ENCODE measurements around the gene SPATS2. TPM values are rescaled to one million over a fixed set of nuclear protein-coding genes. Genes with fewer than 3 reads are reported as not detected.

SPATS2 gene
- total and polyA plus RNA-seq, 2 donors (not counting 3 experiments of a cell fraction or from before 2014, with no cell fraction given) = 55.8 to 66.5 TPM

GRCh38 chr12:49527361-49528130 lies 160.3 kb downstream of the SPATS2 start:
- no peaks in the 10 kb centered on the region for H3K9me3 ChIP-seq (replicated peaks; ENCODE audit: control insufficient read depth, insufficient read depth, low read length)
- peaks cover 4% of the 10 kb centered on the region for H3K4me1 ChIP-seq (ENCODE audit: control insufficient read depth, extremely low read depth, insufficient read depth, low read length)
- ChIA-PET POLR2A (no interaction called here), CTCF (interaction anchor here (1.2 to 1.5 kb wide), 4 partner anchors 14 to 180 kb away, joined by 3 to 5 read pairs (median 4); no protein-coding TSS in a partner anchor)
- intact Hi-C loops (cut with micrococcal nuclease) (no loop called here), dilution Hi-C loops (cut with MboI; ENCODE audit: extremely low pct_ligation_motif_present, low sequenced_read_pairs) (no loop called here)
- no peak overlapping the region for H3K9ac ChIP-seq (replicated peaks; ENCODE audit: extremely low read depth, insufficient read depth, low read length)
- H3K27me3 ChIP-seq (ENCODE audit: control insufficient read depth in 2 of 2, insufficient read depth in 2 of 2, low read length in 2 of 2) = no peaks in the 10 kb centered on the region
- TF ChIP-seq MAX (IDR thresholded peaks at IDR 0.05; ENCODE audit: insufficient read depth, insufficient read length) (no peak), GATA2 (IDR thresholded peaks at IDR 0.05; ENCODE audit: insufficient read depth, insufficient read length, low read depth, low read length) (no peak), JUN (IDR thresholded peaks at IDR 0.05; ENCODE audit: borderline replicate concordance, insufficient read depth, insufficient read length, low read depth) (no peak), EZH2 (IDR thresholded peaks at IDR 0.05; ENCODE audit: borderline replicate concordance, low read depth, low read length, severe bottlenecking) (no peak), POLR2AphosphoS5 (IDR thresholded peaks at IDR 0.05; ENCODE audit: insufficient read depth, low read depth, low read length) (no peak), FOS (IDR thresholded peaks at IDR 0.05; ENCODE audit: borderline replicate concordance, insufficient read depth, low read length) (no peak), CTCF (IDR thresholded peaks at IDR 0.05; ENCODE audit: extremely low read depth in 1 of 2, insufficient read depth in 1 of 2, low read depth in 1 of 2, low read length in 2 of 2) (no peak), MYC (IDR thresholded peaks at IDR 0.05; ENCODE audit: low read depth, low read length) (no peak), POLR2A (IDR thresholded peaks at IDR 0.05; ENCODE audit: low read depth, low read length) (no peak)
- H4K20me1 ChIP-seq (replicated peaks; ENCODE audit: control insufficient read depth, extremely low read depth, insufficient read depth, low read length) = no peaks in the 10 kb centered on the region
- H3K4me2 ChIP-seq (ENCODE audit: insufficient read depth, low read length) = no peak overlapping the region
- no peaks in the 10 kb centered on the region for H3K79me2 ChIP-seq (ENCODE audit: control insufficient read depth, insufficient read depth, low read length)
- peaks cover 27 to 29% of the 10 kb centered on the region in 2 experiments for H3K36me3 ChIP-seq (ENCODE audit: control insufficient read depth in 2 of 2, extremely low read depth in 1 of 2, insufficient read depth in 2 of 2, low read length in 2 of 2)
- no peaks in the 10 kb centered on the region for H3K9me1 ChIP-seq (replicated peaks; ENCODE audit: control insufficient read depth, extremely low read depth, insufficient read depth, low read length)
- H3K27ac ChIP-seq (ENCODE audit: insufficient read depth, low read depth, low read length) = no peak overlapping the region
- no peak overlapping the region for H2AFZ ChIP-seq (ENCODE audit: low read depth, low read length)
- no TSS peak for BruUV-seq (replicated peaks)
- no peak overlapping the region for H3K4me3 ChIP-seq (replicated peaks in 1 of 3; ENCODE audit: insufficient read depth in 1 of 3, low read depth in 1 of 3, low read length in 3 of 3)
- no peak for DNase-seq (ENCODE audit: low read depth, low spot score)
- no peak for FAIRE-seq

Measured in endothelial cell of umbilical vein (primary cell).